A549 treated with Hydrocortisone at 1 μM for 4 hours (cell line): Measurements from ENCODE around the gene AARSD1. TPM values are rescaled to one million over a fixed set of nuclear protein-coding genes. Genes with fewer than 3 reads are reported as not detected.

ENCODE experiments used
- total RNA-seq: library from RNA; stranded (reverse); fragments of 200-300 nt; extraction: Qiagen RNA extraction; gene quantifications from 5 replicates; pipeline ENCODE4 v1.2.3, GENCODE V29; 2022

AARSD1 gene, protein sequence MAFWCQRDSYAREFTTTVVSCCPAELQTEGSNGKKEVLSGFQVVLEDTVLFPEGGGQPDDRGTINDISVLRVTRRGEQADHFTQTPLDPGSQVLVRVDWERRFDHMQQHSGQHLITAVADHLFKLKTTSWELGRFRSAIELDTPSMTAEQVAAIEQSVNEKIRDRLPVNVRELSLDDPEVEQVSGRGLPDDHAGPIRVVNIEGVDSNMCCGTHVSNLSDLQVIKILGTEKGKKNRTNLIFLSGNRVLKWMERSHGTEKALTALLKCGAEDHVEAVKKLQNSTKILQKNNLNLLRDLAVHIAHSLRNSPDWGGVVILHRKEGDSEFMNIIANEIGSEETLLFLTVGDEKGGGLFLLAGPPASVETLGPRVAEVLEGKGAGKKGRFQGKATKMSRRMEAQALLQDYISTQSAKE
- 52.7 to 63.5 TPM (median 56.9 TPM) in 5 replicates for total RNA-seq

DNA sequence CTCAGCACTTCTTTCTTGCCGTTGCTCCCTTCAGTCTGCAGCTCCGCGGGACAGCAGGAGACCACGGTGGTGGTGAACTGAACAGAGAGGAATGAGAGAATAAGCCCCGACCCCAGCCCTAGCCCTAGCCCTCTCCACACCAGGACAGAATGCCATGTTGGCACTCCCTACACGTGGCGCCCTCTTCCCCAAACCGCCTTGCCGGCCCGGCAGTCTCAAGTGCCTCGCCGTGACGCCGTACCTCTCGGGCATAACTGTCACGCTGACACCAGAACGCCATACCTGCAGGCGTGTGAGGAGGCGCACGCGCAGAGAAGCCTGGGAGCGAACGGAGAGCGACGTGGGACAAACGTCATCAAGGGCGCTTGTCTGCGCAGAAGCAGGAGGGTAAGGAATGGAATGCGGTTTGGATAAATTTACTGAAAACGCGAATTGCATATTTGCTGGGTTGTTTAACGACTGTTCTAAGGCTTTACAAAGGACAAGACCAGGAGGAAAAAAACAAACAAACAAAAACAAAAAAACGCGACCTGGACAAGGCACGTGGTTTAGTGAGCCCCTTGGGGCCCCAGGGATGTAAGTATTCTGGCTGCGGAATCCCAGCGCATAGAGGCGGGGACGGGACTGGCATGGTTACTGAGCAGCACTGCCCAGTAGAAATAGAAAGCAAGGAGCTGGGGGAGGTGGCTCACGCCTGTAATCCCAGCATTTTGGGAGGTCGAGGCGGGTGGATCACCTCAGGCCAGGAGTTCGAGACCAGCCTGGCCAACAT, at the start of gene AARSD1:
Gene AARSD1, minus strand, starts transcription at position 294 of the 772 bp plus-strand sequence. Its CDS starts 14 bp downstream, at position 280.

DNA sequence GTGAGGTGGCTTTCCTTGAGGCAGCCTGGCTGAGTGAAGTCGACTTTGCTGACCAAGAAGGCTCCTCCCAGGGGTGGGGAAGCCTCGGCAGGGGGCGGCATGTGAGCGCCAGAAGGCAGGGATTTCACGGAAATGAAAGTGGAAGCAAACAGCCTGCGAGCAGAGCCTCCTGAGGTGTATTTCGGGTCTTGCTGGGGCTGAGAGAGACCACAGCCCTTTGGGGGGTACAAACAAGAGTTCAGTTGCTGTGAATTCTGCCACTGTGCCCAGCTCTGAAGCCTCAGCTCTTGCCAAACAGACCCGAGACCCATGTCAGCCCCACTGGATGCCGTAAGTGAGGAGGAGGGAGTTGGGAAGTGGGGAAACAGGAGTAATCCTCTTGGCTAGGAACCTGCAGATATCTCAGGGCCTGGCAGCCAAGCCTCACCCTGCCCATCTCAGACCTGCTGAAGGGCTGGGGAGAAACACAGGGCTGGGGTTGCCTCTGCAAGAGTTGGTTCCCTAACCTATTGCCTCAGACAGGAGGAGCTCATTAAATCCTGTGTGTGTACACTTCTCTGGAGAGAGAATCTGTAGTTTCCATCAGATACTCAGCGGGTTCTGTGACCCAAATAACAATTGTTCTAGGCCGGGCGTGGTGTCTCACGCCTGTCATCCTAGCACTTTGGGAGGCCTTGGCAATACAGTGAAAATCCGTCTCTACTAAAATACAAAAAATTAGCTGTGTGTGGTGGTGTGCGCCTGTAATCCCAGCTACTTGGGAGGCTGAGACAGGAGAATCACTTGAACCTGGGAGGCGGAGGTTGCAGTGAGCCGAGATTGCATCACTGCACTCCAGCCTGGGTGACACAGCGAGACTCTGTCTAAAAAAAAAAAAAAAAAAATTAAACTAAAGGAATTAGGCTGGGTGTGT, 42.6 kb upstream of the AARSD1 start, which contains the start of gene IFI35:
Gene IFI35, plus strand, starts transcription at position 146 of the 913 bp plus-strand sequence. Its CDS starts 164 bp downstream, at position 310.

DNA sequence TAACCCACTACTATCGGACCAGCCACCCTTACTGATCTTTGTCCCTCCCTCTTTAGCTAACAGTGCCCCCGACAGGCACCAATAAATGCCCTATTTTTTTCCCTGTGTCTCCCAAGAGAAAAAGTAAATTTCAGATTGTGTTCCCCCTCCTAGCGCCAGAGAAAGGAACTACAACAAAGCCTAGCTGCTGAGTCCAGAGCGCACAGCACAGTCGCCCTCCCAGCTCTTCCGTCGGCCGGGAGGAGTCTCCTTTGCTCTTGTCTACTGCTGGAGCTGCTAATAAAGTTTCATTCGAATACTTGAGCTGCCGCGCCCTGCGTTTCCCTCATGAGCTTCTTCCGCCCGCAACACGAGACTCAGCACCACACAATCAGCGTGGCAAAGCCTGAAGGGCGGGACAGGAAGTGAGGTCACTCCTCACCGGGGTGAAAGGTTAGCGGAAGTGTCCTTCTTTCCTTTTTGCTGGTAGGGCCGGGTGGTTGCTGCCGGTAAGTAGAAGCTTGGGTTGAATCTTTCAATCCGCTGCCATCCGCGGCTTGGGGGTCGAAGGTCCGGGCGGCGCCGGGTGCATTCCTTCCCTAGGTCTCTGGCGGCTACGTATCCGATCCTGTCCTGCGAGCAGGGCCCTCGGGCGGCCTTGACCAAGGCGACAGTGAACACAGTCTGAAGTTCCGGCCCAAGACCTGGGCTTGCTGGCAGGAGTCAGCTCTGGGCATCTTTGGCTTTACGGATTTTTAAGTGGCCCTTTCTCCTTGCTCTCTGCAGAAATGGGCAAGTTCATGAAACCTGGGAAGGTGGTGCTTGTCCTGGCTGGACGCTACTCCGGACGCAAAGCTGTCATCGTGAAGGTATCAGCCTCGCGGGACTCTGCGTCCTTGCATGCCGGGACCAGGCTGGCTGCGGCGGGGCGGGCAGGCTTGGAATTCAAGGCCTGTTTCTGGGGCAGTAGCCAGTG, 34.0 kb upstream of the AARSD1 start, which contains the start of gene RPL27:
Gene RPL27, plus strand, starts transcription at position 436 of the 955 bp plus-strand sequence. Its CDS starts 332 bp downstream, at position 768.

DNA sequence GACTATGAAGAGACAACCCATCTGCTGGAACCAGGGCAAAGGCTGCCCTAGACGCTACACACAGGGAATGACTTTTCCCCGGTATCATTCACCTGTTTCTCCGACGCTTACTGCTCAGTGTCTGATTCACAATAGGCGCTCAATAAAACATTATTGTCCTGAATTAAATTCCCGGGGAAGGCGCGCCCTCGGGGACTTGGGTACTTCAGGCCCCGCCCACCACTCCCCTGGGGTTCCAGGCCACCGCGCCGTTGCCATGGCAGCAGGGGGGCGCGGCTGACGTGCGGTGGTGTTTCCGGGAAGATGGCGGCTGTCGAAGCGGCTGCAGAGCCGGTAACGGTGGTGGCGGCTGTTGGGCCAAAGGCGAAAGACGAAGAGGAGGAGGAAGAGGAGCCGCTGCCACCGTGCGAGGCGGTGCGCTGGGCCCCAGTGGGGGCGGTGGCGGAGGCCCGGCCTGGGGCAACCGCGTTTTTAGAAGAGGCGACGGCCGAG, 16.1 kb upstream of the AARSD1 start, which contains the start of gene RUNDC1:
Gene RUNDC1, plus strand, starts transcription at position 292 of the 492 bp plus-strand sequence. Its CDS starts 12 bp downstream, at position 304.

DNA sequence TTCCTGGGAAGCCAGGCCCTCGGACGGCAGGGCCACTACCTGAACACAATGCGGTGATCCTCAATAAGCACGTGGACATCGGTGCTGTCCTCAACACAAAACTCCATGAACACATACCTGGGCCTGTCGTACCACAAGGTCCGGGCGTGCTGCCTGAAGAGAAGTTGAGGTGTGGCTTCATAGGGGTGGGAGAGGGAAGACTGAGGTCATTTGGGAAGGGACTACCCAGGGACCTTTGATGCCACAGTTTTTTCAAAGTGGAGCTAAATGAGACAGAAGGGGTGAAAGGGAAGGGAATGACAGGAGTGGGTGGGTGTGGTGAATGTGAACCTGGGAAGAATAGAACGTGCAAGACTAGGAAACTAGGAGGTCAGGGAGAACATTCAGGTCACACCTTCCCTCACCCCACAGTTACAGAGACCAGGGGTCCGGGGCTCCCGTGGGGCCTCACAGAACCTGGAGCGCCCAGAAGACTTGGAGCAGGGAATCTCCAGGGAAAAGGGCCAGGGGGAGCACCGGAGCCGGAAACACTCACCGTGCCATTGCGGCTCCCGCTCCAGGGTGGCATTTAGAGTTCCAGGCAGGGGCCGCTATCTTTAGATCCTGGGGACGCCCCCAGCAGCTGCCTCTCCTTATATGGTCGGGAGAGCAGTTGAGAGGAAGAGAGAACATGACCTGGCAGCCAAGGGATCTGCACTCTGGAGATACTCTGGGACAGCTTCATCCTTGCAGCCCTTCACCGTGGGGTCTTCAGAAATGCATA, 15.4 kb upstream of the AARSD1 start, which contains the start of gene PTGES3L:
Gene PTGES3L, minus strand, starts transcription at position 570 of the 763 bp plus-strand sequence. Its CDS starts 27 bp downstream, at position 543.

Other genes with a start within 250 kb of the AARSD1 start
- gene EZH1, start 219.4 kb downstream of the AARSD1 start, total RNA-seq: 8.2 to 12.3 TPM (median 11.9 TPM) in 5 replicates
- 0.75 to 1.2 TPM (median 1.0 TPM) in 5 replicates for gene RAMP2, start 203.2 kb downstream of the AARSD1 start, total RNA-seq
- 121 to 127 TPM (median 125 TPM) in 5 replicates for gene VPS25, start 191.0 kb downstream of the AARSD1 start, total RNA-seq
- gene WNK4, start 183.8 kb downstream of the AARSD1 start, total RNA-seq: 1.0 to 1.7 TPM (median 1.2 TPM) in 5 replicates
- gene COA3, start 165.8 kb downstream of the AARSD1 start, total RNA-seq: 106 to 148 TPM (median 136 TPM) in 5 replicates
- gene CNTD1, start 165.6 kb downstream of the AARSD1 start, total RNA-seq: 0.09 to 0.17 TPM (median 0.13 TPM) in 3 of 5 replicates, not detected in the others
- 72.3 to 106 TPM (median 77.4 TPM) in 5 replicates for gene BECN1, start 140.2 kb downstream of the AARSD1 start, total RNA-seq
- 222 to 326 TPM (median 227 TPM) in 5 replicates for gene PSME3, start 131.1 kb downstream of the AARSD1 start, total RNA-seq
- gene AOC2, start 119.9 kb downstream of the AARSD1 start, total RNA-seq: 1.6 to 2.4 TPM (median 2.0 TPM) in 5 replicates
- 1.1 to 2.1 TPM (median 1.4 TPM) in 5 replicates for gene AOC3, start 113.3 kb downstream of the AARSD1 start, total RNA-seq
- 0.14 TPM in 1 of 5 replicates, not detected in the others for gene G6PC1, start 63.7 kb downstream of the AARSD1 start, total RNA-seq
- gene PTGES3L, start 15.6 kb upstream of the AARSD1 start, total RNA-seq: 0.95 to 1.4 TPM (median 1.1 TPM) in 5 replicates
- 19.7 to 22.3 TPM (median 21.1 TPM) in 5 replicates for gene RUNDC1, start 16.1 kb upstream of the AARSD1 start, total RNA-seq
- 2,950 to 3,217 TPM (median 3,086 TPM) in 5 replicates for gene RPL27, start 34.0 kb upstream of the AARSD1 start, total RNA-seq
- gene IFI35, start 42.3 kb upstream of the AARSD1 start, total RNA-seq: 15.8 to 21.1 TPM (median 18.4 TPM) in 5 replicates
- 230 to 245 TPM (median 244 TPM) in 5 replicates for gene VAT1, start 57.9 kb upstream of the AARSD1 start, total RNA-seq
- gene RND2, start 60.8 kb upstream of the AARSD1 start, total RNA-seq: 0.07 to 0.22 TPM (median 0.15 TPM) in 5 replicates
- gene BRCA1, start 160.9 kb upstream of the AARSD1 start, total RNA-seq: 22.1 to 36.5 TPM (median 24.7 TPM) in 5 replicates
- 30.9 to 51.4 TPM (median 39.8 TPM) in 5 replicates for gene NBR1, start 206.8 kb upstream of the AARSD1 start, total RNA-seq
- gene TMEM106A, start 247.4 kb upstream of the AARSD1 start, total RNA-seq: 0.76 to 1.5 TPM (median 1.1 TPM) in 5 replicates